K562 (cell line): Measurements from ENCODE around the gene PMIS2. TPM values are rescaled to one million over a fixed set of nuclear protein-coding genes. Genes with fewer than 3 reads are reported as not detected.

Experiments
- ATAC-seq: fragments of 200-7000 bp; cut with Tn5 transposase; 3 replicates; pipeline ENCODE4 v1.9.1; 2020; ENCODE audit warnings: moderate library complexity
- BruUV-seq: library from RNA; stranded (reverse); fragments of 400-500 nt; replicated peaks from 2 replicates; lab custom pipeline; 2021; lab: Mats Ljungman, UMichigan
- CTCF ChIA-PET: fragments of 300-600 bp; formaldehyde crosslinking; extraction: SDS; loops from one replicate; lab custom pipeline; 2021; ENCODE audit warnings: low intra/inter-chr PET ratio; lab: Yijun Ruan, JAX
- POLR2A ChIA-PET: fragments of 300-600, 350-650 bp; sonication (Branson Sonifier 250); formaldehyde crosslinking; extraction: SDS; loops from one replicate; lab custom pipeline; 2021; ENCODE audit warnings: antibody characterized with exemption, inconsistent platforms; lab: Yijun Ruan, JAX
- DNase-seq, 4 experiments: peaks; one replicate each; pipeline versions ENCODE4 v3.0.0 to v3.0.0-alpha.2; 2011 to 2018; ENCODE audit warnings: low spot score in 3 of 4, mixed read lengths in 3 of 4; ENCODE audit errors: extremely low read depth in 1 of 4
- FAIRE-seq: peaks from 2 replicates; lab custom pipeline; 2011; peaks lifted over from hg19 to GRCh38; lab: Jason Lieb, UNC
- H2AFZ ChIP-seq: 2 replicates; pipeline ENCODE4 v1.6.0; 2011; ENCODE audit warnings: low read depth, low read length, control low read depth, inconsistent platforms
- H3K27ac ChIP-seq: fragments of 200-600 bp; 3 replicates; pipeline ENCODE4 v1.8.0; 2011; ENCODE audit warnings: low read depth, mild to moderate bottlenecking, control low read depth, inconsistent platforms, low read length, moderate library complexity, mixed read lengths; ENCODE audit errors: extremely low read depth
- H3K27me3 ChIP-seq, 2 experiments: fragments of 300-600 bp in 1 of 2; 2 replicates in 1 of 2; 3 replicates in 1 of 2; pipeline versions ENCODE4 v1.6.0 to v1.8.0; 2011; ENCODE audit warnings: inconsistent platforms in 2 of 2, low read length in 2 of 2, mild to moderate bottlenecking in 1 of 2, mixed read lengths in 1 of 2, moderate library complexity in 1 of 2; ENCODE audit not compliant: control insufficient read depth in 2 of 2, insufficient read depth in 2 of 2
- H3K36me3 ChIP-seq: fragments of 300-600 bp; 3 replicates; pipeline ENCODE4 v1.8.0; 2011; ENCODE audit warnings: mild to moderate bottlenecking, low read length, inconsistent platforms; ENCODE audit not compliant: control insufficient read depth, insufficient read depth
- H3K4me1 ChIP-seq, 2 experiments: fragments of 200-600 bp in 1 of 2; replicated peaks in 1 of 2; 2 replicates in 1 of 2; 3 replicates in 1 of 2; pipeline versions ENCODE4 v1.5.1 to v1.8.0; 2011; ENCODE audit warnings: inconsistent platforms in 2 of 2, low read length in 2 of 2, mild to moderate bottlenecking in 1 of 2, mixed read lengths in 1 of 2, moderate library complexity in 1 of 2; ENCODE audit not compliant: control insufficient read depth in 2 of 2, insufficient read depth in 2 of 2
- H3K4me2 ChIP-seq: 2 replicates; pipeline ENCODE4 v1.6.1; 2011; ENCODE audit warnings: low read length, control low read depth, inconsistent platforms, mixed read lengths; ENCODE audit not compliant: insufficient read depth
- H3K4me3 ChIP-seq: fragments of 200-600 bp; sonication (generic), shearing (Covaris generic); 2 replicates; pipeline ENCODE4 v1.5.1; 2016; ENCODE audit warnings: control low read depth, inconsistent platforms
- H3K79me2 ChIP-seq: fragments of 200-600 bp; 3 replicates; pipeline ENCODE4 v1.8.0; 2011; ENCODE audit warnings: low read length, inconsistent platforms; ENCODE audit not compliant: control insufficient read depth, insufficient read depth
- H3K9ac ChIP-seq, 2 experiments: 2 replicates each; pipeline versions ENCODE4 v1.6.0 to v1.6.1; 2011; ENCODE audit warnings: low read depth in 2 of 2, low read length in 2 of 2, control low read depth in 1 of 2, inconsistent platforms in 1 of 2, mild to moderate bottlenecking in 1 of 2, mixed read lengths in 1 of 2; ENCODE audit not compliant: insufficient read depth in 1 of 2
- H3K9me1 ChIP-seq: one replicate; pipeline ENCODE4 v1.6.0; 2011; ENCODE audit warnings: inconsistent platforms, mild to moderate bottlenecking, low read length, moderate library complexity; ENCODE audit not compliant: control insufficient read depth, insufficient read depth
- H3K9me3 ChIP-seq: replicated peaks from 2 replicates; pipeline ENCODE4 v1.5.1; 2011; ENCODE audit warnings: low read depth, low read length, inconsistent platforms; ENCODE audit not compliant: control insufficient read depth, insufficient read depth
- H4K20me1 ChIP-seq: replicated peaks from 2 replicates; pipeline ENCODE4 v1.6.1; 2011; ENCODE audit warnings: low read length, inconsistent platforms, mixed read lengths; ENCODE audit not compliant: control insufficient read depth, insufficient read depth
- ARNT ChIP-seq, 2 experiments: fragments of 450-650 bp; IDR thresholded peaks; 2 replicates each; pipeline ENCODE4 v1.6.1; 2016; ENCODE audit warnings: mild to moderate bottlenecking in 1 of 2
- COPS2 ChIP-seq: fragments of 450-650 bp; conservative IDR thresholded peaks from 2 replicates; pipeline ENCODE4 v1.6.1; 2016; ENCODE audit warnings: mild to moderate bottlenecking, moderate library complexity
- CREM ChIP-seq: IDR thresholded peaks from 2 replicates; pipeline ENCODE4 v1.6.1; 2014; ENCODE audit warnings: antibody characterized with exemption, low read depth
- FOXP1 ChIP-seq: sonication (generic); formaldehyde crosslinking; IDR thresholded peaks from 2 replicates; pipeline ENCODE4 v1.8.0; 2022; ENCODE audit warnings: mild to moderate bottlenecking, missing genetic modification reagents
- GTF2F1 ChIP-seq: IDR thresholded peaks from 2 replicates; pipeline ENCODE4 v1.6.1; 2011; ENCODE audit warnings: low read depth, low read length, improper control_type of control experiment
- HNRNPLL ChIP-seq: fragments of 200-400 bp; formaldehyde crosslinking; IDR thresholded peaks from 2 replicates; pipeline ENCODE4 v1.6.1; 2017; ENCODE audit warnings: low read length, low read depth, mild to moderate bottlenecking; ENCODE audit not compliant: poor library complexity, severe bottlenecking
- MCM7 ChIP-seq, 2 experiments: fragments of 450-650 bp; IDR thresholded peaks; 2 replicates each; pipeline ENCODE4 v1.6.1; 2016 to 2018
- MYNN ChIP-seq, 2 experiments: sonication (generic); formaldehyde crosslinking in 1 of 2; IDR thresholded peaks; 2 replicates each; pipeline versions ENCODE4 v1.5.0 to v1.6.1; 2016 to 2020; ENCODE audit warnings: antibody characterized with exemption in 1 of 2, missing genetic modification reagents in 1 of 2
- NFIC ChIP-seq: fragments of 450-650 bp; IDR thresholded peaks from 2 replicates; pipeline ENCODE4 v1.6.1; 2017; ENCODE audit warnings: mild to moderate bottlenecking, inconsistent platforms
- POLR2AphosphoS5 ChIP-seq: IDR thresholded peaks from 2 replicates; pipeline ENCODE4 v1.6.1; 2011; ENCODE audit warnings: mild to moderate bottlenecking, low read depth, low read length, moderate library complexity; ENCODE audit not compliant: control insufficient read depth, insufficient read depth
- POLR2B ChIP-seq: fragments of 450-650 bp; IDR thresholded peaks from 2 replicates; pipeline ENCODE4 v1.6.1; 2018; ENCODE audit warnings: low read depth; ENCODE audit not compliant: partially characterized antibody
- SETDB1 ChIP-seq: IDR thresholded peaks from one replicate; pipeline ENCODE4 v1.6.1; 2012; ENCODE audit warnings: low read length, control low read depth, inconsistent platforms
- SMAD1 ChIP-seq: fragments of 150-350 bp; IDR thresholded peaks from 2 replicates; pipeline ENCODE4 v1.6.1; 2014; ENCODE audit warnings: low read length, low read depth; ENCODE audit not compliant: partially characterized antibody
- TBL1XR1 ChIP-seq, 2 experiments: IDR thresholded peaks; 2 replicates each; pipeline ENCODE4 v1.6.1; 2012; ENCODE audit warnings: improper control_type of control experiment in 2 of 2, low read length in 2 of 2, mild to moderate bottlenecking in 1 of 2
- YBX1 ChIP-seq: fragments of 450-650 bp; IDR thresholded peaks from 2 replicates; pipeline ENCODE4 v1.7.1; 2016; ENCODE audit warnings: mild to moderate bottlenecking
- ZBTB43 ChIP-seq: sonication (generic); formaldehyde crosslinking; IDR thresholded peaks from 2 replicates; pipeline ENCODE4 v1.8.0; 2023; ENCODE audit warnings: mild to moderate bottlenecking, missing genetic modification reagents
- ZNF282 ChIP-seq: sonication (generic); formaldehyde crosslinking; IDR thresholded peaks from 2 replicates; pipeline ENCODE4 v1.8.1; 2023; ENCODE audit warnings: missing genetic modification reagents
- WGBS: fragments of 100-300 bp; shearing (Covaris generic); methylation state at CpG from one replicate; pipeline ENCODE4 v1.1.6; 2016; ENCODE audit warnings: low coverage, mixed read lengths; ENCODE audit not compliant: insufficient coverage; ENCODE audit errors: missing lambda C conversion rate; 5-methylcytosine and 5-hydroxymethylcytosine counted together
- in situ Hi-C: fragments of 300-500 bp; cut with MboI; formaldehyde crosslinking; loops from 4 replicates; pipeline ENCODE4 v1.15.0; 2018; ENCODE audit warnings: inconsistent platforms, mixed read lengths
- intact Hi-C: fragments of 100-400 bp; cut with micrococcal nuclease; formaldehyde crosslinking; loops from 2 replicates; pipeline ENCODE4 v1.14.2; 2022
- polyA plus RNA-seq, 8 experiments: library from polyadenylated mRNA; depleted of rRNA in 4 of 8; stranded (reverse) in 5 of 8; unstranded in 3 of 8; fragments of >200 nt; fragmentation: Nextera tagmentation in 2 of 8; fragmentation: Illumina TruSeq in 1 of 8; extraction: Ambion mirVana in 2 of 8; extraction: Trizol in 1 of 8; gene quantifications; 2 replicates each; pipeline versions ENCODE4 v1.2.1 to v1.2.3, GENCODE V29; 2011 to 2014; ENCODE audit warnings: inconsistent platforms in 1 of 8, missing spikeins in 1 of 8
- total RNA-seq, 7 experiments: library from RNA; depleted of rRNA in 6 of 7; stranded (reverse); fragments of >200 nt in 6 of 7; fragmentation: Illumina TruSeq in 2 of 7; extraction: Trizol in 2 of 7; gene quantifications; 2 replicates each; pipeline versions ENCODE4 v1.2.1 to v1.2.3, GENCODE V29; 2011 to 2021; ENCODE audit warnings: low replicate concordance in 1 of 7

PMIS2 gene
- total and polyA plus RNA-seq, 9 of the 15 experiments (the other 6 are each of a cell fraction or from before 2014, with no cell fraction given), result not detected

GRCh38 chr19:35556846-35557538, 29.0 kb upstream of the PMIS2 start (continued):
- TF ChIP-seq SMAD1 (no peak), TBL1XR1 (IDR thresholded peaks at IDR 0.05; ENCODE audit: low read length in 2 of 2) (no peak), POLR2AphosphoS5 (no peak), GTF2F1 (no peak)

- POLR2A ChIA-PET, result interaction anchor here (0.5 to 1.0 kb wide), 6 partner anchors 12 to 215 kb away, joined by 3 read pairs; no protein-coding TSS in a partner anchor
- no TSS peak for BruUV-seq
- TF ChIP-seq YBX1, result no peak
- no peak for TF ChIP-seq MYNN (IDR thresholded peaks at IDR 0.05)
- TF ChIP-seq MYNN (CRISPR knock-in tag; IDR thresholded peaks at IDR 0.05), result no peak
- no peak for TF ChIP-seq POLR2B
- peak; percentile 29; the same call in 1 of the 2 replicates for TF ChIP-seq NFIC
- no peak for TF ChIP-seq SETDB1
- TF ChIP-seq ARNT (IDR thresholded peaks at IDR 0.05), result no peak
- no peak for TF ChIP-seq MCM7 (IDR thresholded peaks at IDR 0.05)
- TF ChIP-seq ZBTB43 (CRISPR knock-in tag), result no peak
- no peak for TF ChIP-seq COPS2
- TF ChIP-seq HNRNPLL, result no peak
- peak; percentile 18; the same call in 1 of the 2 replicates for TF ChIP-seq CREM
- TF ChIP-seq FOXP1 (CRISPR knock-in tag), result no peak
- TF ChIP-seq ZNF282 (CRISPR knock-in tag), result no peak
Observed at GRCh38 chr19:35557539-35558399, 28.2 kb upstream of the PMIS2 start.

More at GRCh38 chr19:35557539-35558399, 28.2 kb upstream of the PMIS2 start:
- in situ Hi-C loops (no loop called here), intact Hi-C loops (loop anchor here (5.0 kb wide), 3 partner anchors 35 to 375 kb away; partner anchors contain the start of gene ETV2)
- CTCF ChIA-PET, result interaction anchor here (0.7 kb wide), 1 partner anchor 139 kb away, joined by 3 read pairs; no protein-coding TSS in a partner anchor
- ATAC-seq, result peak; percentile 92
- Histone ChIP-seq H3K9ac (peak overlapping the region in 1 of 2 experiments; percentile 80; a peak in 2 of 4 replicates), H4K20me1 (peaks cover 7% of the 10 kb centered on the region; the same call in 1 of the 2 replicates), H2AFZ (peak overlapping the region; percentile 99), H3K4me1 (peaks cover 4 to 50% of the 10 kb centered on the region in 2 experiments; a peak in 3 of 5 replicates), H3K79me2 (no peaks in the 10 kb centered on the region), H3K9me3 (no peaks in the 10 kb centered on the region; the same call in 1 of the 2 replicates), H3K27me3 (peaks cover 28 to 50% of the 10 kb centered on the region in 2 experiments; a peak in 4 of 5 replicates), H3K9me1 (peaks cover 3% of the 10 kb centered on the region), H3K36me3 (no peaks in the 10 kb centered on the region), H3K27ac (no peak overlapping the region), H3K4me3 (peak overlapping the region; percentile 55), H3K4me2 (peak overlapping the region; percentile 91)
- FAIRE-seq, result peak; percentile 82
- DNase-seq, result peak; percentile 91 to 94 (median 93)
- WGBS, result 8% methylated on average over 25 of the region's 60 CpGs
